ENCODE results near the gene KCNC1. TPM values are rescaled to one million over a fixed set of nuclear protein-coding genes. Genes with fewer than 3 reads are reported as not detected.

The KCNC1 gene
- total RNA-seq, 4 donors from 2014 or later: 0.27 to 0.77 TPM; not detected in 2

DNA sequence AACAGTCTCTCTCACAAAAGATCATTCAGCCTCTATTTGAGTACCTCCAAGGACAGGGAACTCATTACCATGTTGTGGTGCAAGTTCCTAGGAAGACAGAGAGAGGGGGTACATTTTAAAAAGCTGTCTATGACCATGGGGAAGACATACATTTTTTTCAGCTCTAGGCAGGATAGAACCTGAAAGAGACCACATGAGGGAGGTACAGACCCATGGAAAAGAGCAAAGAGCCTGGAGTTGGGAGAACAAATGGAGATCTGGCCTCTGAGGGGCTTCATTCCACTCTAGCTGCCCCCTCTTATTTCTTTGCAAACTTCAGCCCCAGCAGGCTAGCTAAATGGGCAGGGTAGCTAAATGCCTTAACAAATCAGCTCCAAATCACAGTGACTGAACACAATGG, 36.3 kb downstream of the KCNC1 start:
- Histone ChIP-seq H3K36me3 (no peaks in the 10 kb centered on the region), H3K27ac (no peak overlapping the region), H3K4me1 (no peaks in the 10 kb centered on the region), H3K4me3 (no peak overlapping the region), H3K9me3 (no peaks in the 10 kb centered on the region), H3K27me3 (no peaks in the 10 kb centered on the region)
- ATAC-seq: no peak
- no peak for TF ChIP-seq POLR2AphosphoS5 (IDR thresholded peaks at IDR 0.05)
- no peak for TF ChIP-seq EP300 (IDR thresholded peaks at IDR 0.05)
- TF ChIP-seq, protein P1, sequence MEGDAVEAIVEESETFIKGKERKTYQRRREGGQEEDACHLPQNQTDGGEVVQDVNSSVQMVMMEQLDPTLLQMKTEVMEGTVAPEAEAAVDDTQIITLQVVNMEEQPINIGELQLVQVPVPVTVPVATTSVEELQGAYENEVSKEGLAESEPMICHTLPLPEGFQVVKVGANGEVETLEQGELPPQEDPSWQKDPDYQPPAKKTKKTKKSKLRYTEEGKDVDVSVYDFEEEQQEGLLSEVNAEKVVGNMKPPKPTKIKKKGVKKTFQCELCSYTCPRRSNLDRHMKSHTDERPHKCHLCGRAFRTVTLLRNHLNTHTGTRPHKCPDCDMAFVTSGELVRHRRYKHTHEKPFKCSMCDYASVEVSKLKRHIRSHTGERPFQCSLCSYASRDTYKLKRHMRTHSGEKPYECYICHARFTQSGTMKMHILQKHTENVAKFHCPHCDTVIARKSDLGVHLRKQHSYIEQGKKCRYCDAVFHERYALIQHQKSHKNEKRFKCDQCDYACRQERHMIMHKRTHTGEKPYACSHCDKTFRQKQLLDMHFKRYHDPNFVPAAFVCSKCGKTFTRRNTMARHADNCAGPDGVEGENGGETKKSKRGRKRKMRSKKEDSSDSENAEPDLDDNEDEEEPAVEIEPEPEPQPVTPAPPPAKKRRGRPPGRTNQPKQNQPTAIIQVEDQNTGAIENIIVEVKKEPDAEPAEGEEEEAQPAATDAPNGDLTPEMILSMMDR (IDR thresholded peaks at IDR 0.05): no peak
- TF ChIP-seq POLR2A (IDR thresholded peaks at IDR 0.05): no peak

DNA sequence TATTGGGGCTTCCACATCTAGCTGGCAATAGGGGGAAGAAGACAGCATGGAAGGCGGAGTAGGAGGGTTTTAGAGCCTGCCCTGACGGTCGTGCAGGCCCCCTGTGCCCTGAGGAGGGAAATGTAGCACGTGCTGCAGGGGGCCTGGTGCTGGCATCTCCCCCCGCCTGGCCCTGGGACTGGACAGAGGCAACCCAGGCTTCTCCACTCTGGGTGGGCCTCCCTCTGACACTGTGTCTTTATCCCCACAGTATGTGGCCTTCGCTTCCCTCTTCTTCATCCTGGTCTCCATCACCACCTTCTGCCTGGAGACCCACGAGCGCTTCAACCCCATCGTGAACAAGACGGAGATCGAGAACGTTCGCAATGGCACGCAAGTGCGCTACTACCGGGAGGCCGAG, 36.8 kb downstream of the KCNC1 start:
- Histone ChIP-seq H3K4me1 (no peaks in the 10 kb centered on the region), H3K4me3 (no peak overlapping the region), H3K36me3 (no peaks in the 10 kb centered on the region), H3K27me3 (no peaks in the 10 kb centered on the region), H3K27ac (no peak overlapping the region), H3K9me3 (no peaks in the 10 kb centered on the region)
- TF ChIP-seq EP300 (IDR thresholded peaks at IDR 0.05): no peak
- ATAC-seq: no peak
- 99% methylated on average over 11 of the region's 17 CpGs; no CpG with 5 or more reads in 1 of the 2 donors for WGBS, 2 donors (ENCODE audit: low coverage in 1 of 2)

DNA sequence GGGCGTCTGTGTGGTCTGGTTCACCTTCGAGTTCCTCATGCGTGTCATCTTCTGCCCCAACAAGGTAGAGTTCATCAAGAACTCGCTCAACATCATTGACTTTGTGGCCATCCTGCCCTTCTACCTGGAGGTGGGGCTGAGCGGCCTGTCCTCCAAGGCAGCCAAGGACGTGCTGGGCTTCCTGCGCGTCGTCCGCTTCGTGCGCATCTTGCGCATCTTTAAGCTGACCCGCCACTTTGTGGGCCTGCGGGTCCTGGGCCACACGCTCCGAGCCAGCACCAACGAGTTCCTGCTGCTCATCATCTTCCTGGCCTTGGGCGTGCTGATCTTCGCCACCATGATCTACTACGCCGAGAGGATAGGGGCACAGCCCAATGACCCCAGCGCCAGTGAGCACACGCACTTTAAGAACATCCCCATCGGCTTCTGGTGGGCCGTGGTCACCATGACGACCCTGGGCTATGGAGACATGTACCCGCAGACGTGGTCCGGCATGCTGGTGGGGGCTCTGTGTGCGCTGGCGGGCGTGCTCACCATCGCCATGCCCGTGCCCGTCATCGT, 37.3 kb downstream of the KCNC1 start:
- 97 to 100% methylated on average over 17 to 18 of the region's 37 CpGs for WGBS, 2 donors (ENCODE audit: low coverage in 1 of 2)
- TF ChIP-seq POLR2A (IDR thresholded peaks at IDR 0.05) (no peak), EP300 (IDR thresholded peaks at IDR 0.05) (no peak), POLR2AphosphoS5 (IDR thresholded peaks at IDR 0.05) (no peak)
- TF ChIP-seq, protein P1 (IDR thresholded peaks at IDR 0.05): no peak
- Histone ChIP-seq H3K4me1 (no peaks in the 10 kb centered on the region), H3K27me3 (no peaks in the 10 kb centered on the region), H3K27ac (no peak overlapping the region), H3K36me3 (no peaks in the 10 kb centered on the region), H3K9me3 (no peaks in the 10 kb centered on the region), H3K4me3 (no peak overlapping the region)
- ATAC-seq: no peak

DNA sequence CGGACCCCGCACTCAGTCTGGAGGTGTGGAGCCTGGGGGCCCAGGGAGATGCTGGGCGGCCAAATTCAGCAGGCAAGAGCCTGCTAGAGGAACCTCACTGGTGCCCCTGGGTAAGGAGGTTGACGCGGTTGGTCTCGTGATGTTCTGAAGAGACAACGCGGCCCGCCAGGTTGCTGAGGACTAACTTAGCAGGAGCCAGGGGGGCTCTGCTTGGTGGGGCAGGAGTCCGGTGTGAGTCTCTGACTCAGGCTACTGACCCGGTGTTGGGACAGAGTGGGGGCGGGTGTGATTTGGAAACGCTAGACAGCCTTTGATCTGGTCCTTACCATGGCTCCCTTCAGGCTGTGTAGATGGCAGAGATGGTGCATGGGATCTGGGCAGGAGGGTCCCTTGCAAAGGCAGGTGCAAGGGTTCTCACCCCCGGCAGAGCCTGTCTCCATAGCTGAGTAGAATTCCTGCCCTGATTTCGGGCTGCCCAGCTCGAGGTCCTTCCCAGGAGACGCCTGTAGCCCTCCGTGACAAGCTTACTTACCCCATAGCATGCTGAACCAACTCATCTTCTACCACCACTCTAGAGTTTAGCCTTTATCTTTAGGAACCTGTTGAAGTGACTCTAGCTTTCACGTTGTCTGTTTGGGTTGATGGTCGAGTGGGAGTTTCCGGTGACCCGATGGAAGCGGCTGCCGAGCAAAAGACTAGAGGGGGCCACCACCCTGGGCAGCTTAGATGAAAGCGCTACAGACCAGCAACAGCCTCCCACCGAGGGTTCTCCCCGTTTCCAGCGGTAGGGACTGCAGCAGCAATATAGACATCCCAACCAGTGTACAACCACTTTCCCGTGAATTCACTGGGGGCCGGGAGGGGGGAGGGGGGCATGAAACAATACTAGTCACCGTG, 38.4 kb downstream of the KCNC1 start:
- H3K36me3 ChIP-seq: no peaks in the 10 kb centered on the region
- no peak for ATAC-seq
- H3K9me3 ChIP-seq: no peaks in the 10 kb centered on the region
- no peaks in the 10 kb centered on the region for H3K27me3 ChIP-seq
- no peak overlapping the region for H3K4me3 ChIP-seq
- no peaks in the 10 kb centered on the region for H3K4me1 ChIP-seq
- no peak overlapping the region for H3K27ac ChIP-seq
- TF ChIP-seq POLR2A (IDR thresholded peaks at IDR 0.05): no peak
- no peak for TF ChIP-seq EP300 (IDR thresholded peaks at IDR 0.05)
- TF ChIP-seq, protein P1 (IDR thresholded peaks at IDR 0.05): no peak
- no peak for TF ChIP-seq POLR2AphosphoS5 (IDR thresholded peaks at IDR 0.05)
- WGBS, 2 donors (ENCODE audit: low coverage in 1 of 2): 83 to 84% methylated on average over 6 of the region's 31 CpGs

DNA sequence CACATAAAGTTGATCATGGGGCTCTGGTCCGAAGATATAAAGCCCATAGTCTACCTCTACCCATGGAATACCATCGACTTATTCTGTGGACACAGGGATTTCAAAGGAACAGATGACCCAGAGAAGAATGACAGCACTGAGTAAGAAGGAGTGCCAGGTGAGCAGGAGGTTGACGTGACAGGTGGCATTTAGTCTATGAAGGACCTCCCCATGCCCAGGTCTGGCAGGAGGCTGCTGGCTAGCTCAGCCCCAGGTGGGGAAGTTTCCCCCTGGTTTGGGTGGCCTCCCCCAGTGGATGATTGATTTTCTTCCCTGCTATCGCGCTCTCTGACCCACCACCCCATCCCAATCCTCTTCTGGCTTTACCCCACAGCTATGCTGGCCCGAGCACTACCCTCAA, 39.1 kb downstream of the KCNC1 start:
- no peak overlapping the region for H3K27ac ChIP-seq
- WGBS, 2 donors (ENCODE audit: low coverage in 1 of 2): 87 to 93% methylated on average over 2 of the region's 6 CpGs
- H3K27me3 ChIP-seq: no peaks in the 10 kb centered on the region
- TF ChIP-seq EP300 (IDR thresholded peaks at IDR 0.05): no peak
- TF ChIP-seq POLR2AphosphoS5 (IDR thresholded peaks at IDR 0.05): no peak
- no peak for TF ChIP-seq POLR2A (IDR thresholded peaks at IDR 0.05)
- TF ChIP-seq, protein P1 (IDR thresholded peaks at IDR 0.05): no peak
- H3K4me1 ChIP-seq: no peaks in the 10 kb centered on the region
- no peaks in the 10 kb centered on the region for H3K9me3 ChIP-seq
- H3K4me3 ChIP-seq: no peak overlapping the region
- ATAC-seq: no peak
- H3K36me3 ChIP-seq: no peaks in the 10 kb centered on the region
